ENCODE measurements around the gene HMG20A.

HMG20A gene

DNA sequence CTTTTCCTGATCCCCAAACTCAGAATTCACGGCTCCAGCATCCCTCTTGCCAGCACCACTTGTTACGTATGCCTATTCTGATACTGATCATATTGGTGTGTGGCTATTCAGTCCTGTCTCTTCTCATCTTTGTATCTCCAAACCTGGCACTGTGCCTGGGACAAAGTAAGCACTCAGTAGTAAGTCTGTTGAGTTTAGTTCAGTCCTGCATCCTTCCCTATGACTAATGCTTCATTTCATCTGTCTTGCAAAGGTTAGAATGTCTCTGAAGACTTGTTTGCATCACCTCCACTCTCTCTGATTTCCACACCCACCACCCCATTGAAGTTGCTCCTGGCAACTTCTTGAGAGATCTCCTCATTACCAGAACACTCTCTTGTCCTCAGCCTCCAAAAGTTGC is 80.3 kb downstream of the HMG20A start:
- peak; percentile 68 for DNase-seq (ENCODE audit: low read depth)

GRCh38 chr15:77502379-77503095 is 81.8 kb downstream of the HMG20A start:
- no peak for DNase-seq (ENCODE audit: low read depth)

- DNase-seq (ENCODE audit: low read depth), result no peak
Measured at GRCh38 chr15:77503240-77503639, 82.6 kb downstream of the HMG20A start.

- DNase-seq (ENCODE audit: low read depth), result no peak
Measured at GRCh38 chr15:77503764-77504163, 83.1 kb downstream of the HMG20A start.

GRCh38 chr15:77504306-77504705 is 83.6 kb downstream of the HMG20A start:
- no peak for DNase-seq (ENCODE audit: low read depth)

DNA sequence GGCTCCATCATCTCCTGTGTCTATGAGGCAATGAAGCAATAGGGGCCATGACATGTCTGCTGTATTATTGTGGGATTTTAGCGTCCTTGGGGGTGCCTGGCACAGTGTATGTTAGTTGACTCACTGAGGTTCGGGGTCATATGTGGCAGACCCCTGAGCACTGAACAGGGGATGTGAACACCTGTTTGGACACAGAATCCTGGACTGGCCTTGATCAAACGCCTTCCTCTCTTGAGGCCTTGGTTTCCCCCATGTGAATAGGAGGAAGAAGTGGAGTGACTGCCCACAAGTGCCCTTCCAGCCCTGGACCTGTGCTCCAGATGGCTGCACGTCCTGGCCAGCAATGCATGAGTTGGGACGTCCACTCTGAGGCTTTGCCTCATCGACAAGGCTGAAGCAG is 84.2 kb downstream of the HMG20A start:
- DNase-seq (ENCODE audit: low read depth), result no peak

DNA sequence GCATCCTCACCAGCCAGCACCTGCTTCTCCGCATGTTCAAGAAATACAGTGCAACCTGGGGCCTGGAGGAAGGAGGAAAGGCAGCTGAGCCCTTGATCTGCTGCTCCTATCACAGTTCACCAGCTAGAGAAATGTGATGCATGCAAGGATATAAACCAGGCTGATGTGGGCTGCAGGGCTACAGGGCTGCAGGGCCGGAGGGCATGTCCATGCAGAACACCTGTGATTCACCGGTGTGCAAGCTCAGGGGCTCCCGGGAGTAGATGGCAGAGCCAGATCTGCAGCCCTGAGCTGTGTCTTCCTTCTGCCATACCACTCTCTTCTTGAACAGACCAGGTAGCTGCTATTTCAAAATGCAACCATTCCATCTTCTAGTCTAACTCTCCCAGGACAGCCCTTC is 84.9 kb downstream of the HMG20A start:
- DNase-seq (ENCODE audit: low read depth), result no peak

GRCh38 chr15:77506311-77507142 is 85.8 kb downstream of the HMG20A start:
- no peak for DNase-seq (ENCODE audit: low read depth)

DNA sequence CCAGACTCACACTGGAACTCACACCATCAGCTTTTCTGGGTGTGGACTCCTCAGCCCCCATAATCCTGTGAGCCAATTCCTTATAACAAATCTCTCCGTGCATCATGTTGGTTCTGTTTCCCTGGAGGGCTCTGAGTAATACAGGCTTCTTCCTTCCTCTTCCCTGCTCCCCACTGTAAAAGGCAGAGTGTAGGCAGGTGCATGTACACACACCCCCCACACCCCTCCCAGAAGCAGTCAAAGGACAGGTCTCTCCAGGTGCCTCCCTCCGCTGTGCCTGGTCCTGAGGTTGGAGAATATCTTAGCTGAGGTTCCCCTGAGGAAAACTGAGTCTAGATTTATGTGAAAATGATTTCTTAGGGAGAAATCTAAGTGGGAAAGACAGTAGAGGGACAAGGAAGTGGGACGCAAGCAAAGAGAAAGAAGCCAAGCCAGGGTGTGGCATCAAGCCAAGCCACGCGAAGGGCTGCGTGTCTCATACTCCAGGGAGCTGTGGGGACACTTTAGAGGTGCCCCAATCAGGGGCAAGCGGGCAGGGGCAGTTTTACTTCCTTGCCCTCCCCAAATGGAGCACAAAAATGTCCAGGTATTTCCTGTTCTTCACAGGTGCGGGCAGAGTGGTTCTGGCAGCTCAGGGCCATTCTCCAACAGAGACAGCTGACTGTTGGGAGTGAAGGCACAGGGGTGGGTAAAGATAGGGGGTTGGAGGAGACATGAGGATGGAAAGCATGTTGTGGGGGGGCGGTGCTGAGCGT is 86.6 kb downstream of the HMG20A start:
- no peak for DNase-seq (ENCODE audit: low read depth)

GRCh38 chr15:77507911-77508310 is 87.2 kb downstream of the HMG20A start:
- peak; percentile 34 for DNase-seq (ENCODE audit: low read depth)

DNA sequence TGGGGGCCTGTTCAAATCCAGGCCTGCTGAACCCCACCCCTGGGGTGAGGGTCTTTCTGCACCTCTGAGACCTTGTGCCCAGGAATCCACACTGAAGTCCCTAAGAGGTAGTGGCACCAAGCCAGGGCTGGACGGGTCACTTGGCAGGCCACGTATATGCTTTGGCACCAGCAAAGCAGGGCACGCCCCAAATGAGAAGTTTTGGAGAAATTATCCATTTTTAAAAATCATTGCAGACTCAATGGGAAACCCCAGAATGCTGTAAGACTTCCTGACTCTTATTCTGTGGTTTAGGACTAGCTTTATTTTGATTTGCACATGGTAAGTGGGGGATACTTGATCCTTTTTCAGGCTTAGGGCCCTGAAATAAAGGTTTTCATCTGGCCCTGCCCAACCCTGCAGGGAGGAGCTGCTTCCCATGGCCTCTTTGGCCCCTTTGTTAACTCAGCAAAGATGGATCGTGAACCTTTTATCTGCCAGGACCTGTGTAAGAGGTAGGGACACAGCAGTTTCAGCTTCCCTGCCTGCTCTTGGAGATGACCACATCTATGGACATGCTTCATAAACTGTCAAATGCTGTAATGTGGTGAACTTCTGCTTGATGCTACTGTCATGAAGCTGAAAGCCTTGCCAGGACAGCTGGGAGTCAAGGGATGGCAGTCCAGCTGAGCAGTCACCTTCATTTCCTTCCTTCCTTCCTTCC is 88.0 kb downstream of the HMG20A start:
- peak; percentile 60 for DNase-seq (ENCODE audit: low read depth)

DNA sequence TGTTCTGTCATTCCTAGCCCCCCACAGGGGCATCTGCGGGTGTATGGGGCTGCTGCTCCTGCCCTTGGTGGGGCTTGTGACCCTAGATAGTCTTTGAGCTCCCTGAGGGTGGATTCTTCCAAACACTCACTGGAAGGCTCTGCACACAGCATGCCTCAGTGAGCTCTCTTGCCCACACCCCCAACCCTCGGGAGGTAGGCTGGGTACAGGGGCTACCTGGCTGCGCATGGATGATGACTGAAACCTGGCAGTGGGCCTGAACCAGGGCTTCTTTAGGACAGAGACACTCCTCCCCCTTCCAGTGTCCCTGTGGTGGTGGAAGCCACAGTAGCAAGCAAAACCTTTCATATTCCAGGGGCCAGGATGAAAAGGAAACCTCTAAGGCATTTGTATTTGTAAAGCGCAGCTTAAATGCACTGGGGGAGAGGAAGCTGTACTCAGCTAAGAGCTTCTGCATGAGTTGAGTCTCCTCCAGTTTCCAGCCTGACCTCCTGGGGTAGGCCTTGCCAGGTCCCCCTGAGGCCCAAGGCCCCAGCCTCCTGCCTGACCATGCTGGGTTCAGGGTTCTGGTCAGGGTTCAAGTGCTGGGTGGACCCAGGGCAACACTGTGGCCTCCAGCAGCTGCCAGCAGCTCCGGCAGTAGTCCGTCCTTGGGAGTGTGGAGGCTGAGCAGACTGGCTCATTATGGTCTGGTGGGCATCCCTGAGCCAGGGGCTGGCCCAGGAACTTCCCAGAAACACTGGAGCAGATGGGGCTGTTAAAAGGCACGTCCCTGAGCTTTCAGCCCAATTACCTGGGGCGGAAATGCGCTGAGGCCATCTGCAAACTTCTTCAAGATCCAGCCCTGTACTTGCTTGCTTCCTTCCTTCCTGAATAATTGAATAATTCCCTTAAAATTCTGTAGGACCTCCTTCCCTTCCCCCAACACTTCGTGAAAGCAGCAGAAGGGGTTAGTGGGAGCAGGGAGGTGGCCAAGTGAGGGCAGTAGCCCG is 89.7 kb downstream of the HMG20A start:
- DNase-seq (ENCODE audit: low read depth), result no peak

- DNase-seq (ENCODE audit: low read depth), result no peak
Measured at GRCh38 chr15:77511869-77512268, 91.2 kb downstream of the HMG20A start.

- DNase-seq (ENCODE audit: low read depth), result no peak
Measured at GRCh38 chr15:77513226-77513625, 92.5 kb downstream of the HMG20A start.

DNA sequence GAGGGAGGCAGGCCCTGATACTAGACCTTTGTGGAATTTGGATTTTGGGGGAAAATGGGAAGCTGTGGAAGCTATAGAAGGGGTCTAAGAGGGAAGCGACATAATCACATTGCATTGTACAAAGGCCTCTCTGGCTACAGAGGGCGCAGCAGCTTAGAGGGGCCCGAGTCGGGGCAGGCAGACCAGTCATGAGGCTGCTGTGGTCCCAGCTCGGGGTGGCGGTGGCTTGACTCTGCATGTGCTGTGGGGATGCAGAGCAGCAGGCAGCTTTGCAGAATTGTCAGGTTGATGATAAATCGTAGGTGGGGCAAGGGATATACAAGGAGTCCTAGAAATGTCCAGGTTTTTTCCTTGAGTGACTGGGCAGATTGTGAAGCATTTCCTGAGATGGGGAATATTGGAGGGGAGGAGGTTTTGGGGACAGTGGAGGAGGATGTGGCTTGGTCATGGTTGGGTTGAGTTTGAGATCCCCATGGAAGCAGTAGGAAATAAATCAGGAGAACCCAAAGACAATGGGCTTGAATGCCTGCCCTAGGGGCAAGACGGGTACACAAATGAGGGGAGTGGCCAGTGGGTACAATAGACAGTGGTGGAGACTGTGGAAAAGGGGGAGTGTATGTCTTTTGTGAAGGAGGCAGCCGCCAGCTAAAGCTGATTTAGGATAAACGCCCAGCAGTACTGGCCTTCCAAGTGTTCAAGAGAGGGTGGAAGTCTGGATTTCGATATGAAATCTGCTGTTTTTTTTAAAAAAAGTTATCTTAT is 94.1 kb downstream of the HMG20A start:
- no peak for DNase-seq (ENCODE audit: low read depth)

- no peak for DNase-seq (ENCODE audit: low read depth)
Measured at GRCh38 chr15:77515613-77516012, 94.9 kb downstream of the HMG20A start.

DNA sequence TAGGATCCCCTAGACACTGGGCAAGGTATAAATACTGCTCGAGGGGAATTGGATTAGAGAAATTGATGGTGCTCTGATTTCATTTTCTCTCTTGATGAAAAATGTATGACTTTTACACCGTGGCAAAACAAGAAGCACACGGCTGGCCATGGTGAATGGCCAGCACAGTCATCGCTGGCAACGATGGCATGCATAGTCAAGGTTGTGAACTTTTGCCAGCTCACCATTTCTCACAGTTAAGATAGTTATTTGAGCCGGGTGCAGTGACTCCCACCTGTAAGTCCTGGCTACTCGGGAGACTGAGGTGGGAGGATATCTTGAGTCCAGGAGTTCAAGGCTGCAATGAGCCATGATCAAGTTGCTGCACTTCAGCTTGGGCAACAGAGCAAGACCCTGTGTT is 95.4 kb downstream of the HMG20A start:
- no peak for DNase-seq (ENCODE audit: low read depth)

DNA sequence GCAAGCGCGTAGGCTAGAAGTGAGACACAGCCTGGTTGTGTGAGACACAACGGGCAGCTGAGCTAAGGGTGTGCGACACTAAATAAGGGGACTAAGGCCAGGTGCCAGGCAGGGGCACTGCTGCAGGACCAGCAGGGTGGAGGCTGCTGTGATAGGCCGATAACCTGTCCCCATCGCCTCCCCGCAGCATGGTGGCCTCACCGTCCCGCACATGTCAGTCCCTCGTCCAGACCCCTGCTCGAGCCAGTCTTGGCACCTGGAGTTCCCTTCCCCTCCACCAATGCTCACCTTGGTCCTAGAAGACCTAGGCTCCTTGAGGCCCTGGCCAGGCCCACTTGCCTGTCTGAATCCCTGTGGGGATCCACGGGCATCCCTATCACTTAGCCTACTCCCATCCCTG is 96.1 kb downstream of the HMG20A start:
- no peak for DNase-seq (ENCODE audit: low read depth)

- DNase-seq (ENCODE audit: low read depth), result no peak
Measured at GRCh38 chr15:77517579-77517978, 96.9 kb downstream of the HMG20A start.

DNA sequence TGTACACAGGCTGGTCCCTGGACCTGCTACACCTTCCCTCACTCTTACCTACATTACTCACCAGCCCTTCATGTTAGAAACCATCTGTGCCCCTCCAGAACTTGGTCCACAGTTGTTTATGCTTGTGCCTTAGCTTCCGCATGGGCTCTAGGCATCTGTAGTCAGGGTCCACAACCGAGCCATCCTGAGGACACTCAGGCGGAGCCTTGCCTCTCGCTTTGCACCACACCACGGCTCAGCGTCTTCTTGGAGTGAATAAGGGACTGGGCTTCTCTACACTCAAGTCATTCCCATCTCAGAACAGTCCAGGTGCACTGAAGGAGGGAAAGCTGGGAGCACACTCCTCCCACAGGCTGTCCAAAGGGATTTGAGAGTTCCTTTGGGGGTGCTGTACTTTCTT is 97.8 kb downstream of the HMG20A start:
- DNase-seq (ENCODE audit: low read depth), result no peak

All from fibroblast of gingiva (primary cell).